GM12864 (cell line): Measurements from ENCODE around the gene SPP1.
"Not testable (repeated sequence)": the region's sequence is repeated elsewhere in the genome, so short reads cannot be mapped to it uniquely, and the experiment has no call there.

ENCODE experiments used
- DNase-seq: peaks from one replicate; pipeline ENCODE4 v3.0.0-alpha.2; 2011; ENCODE audit warnings: low read depth
- H3K4me3 ChIP-seq: 2 replicates; pipeline ENCODE4 v1.5.1; 2011; ENCODE audit warnings: mild to moderate bottlenecking, low read depth, low read length, control low read depth
- CTCF ChIP-seq: IDR thresholded peaks from 2 replicates; pipeline ENCODE4 v1.5.1; 2011; ENCODE audit warnings: low read depth, mild to moderate bottlenecking, moderate library complexity, low read length, control low read depth, inconsistent platforms; ENCODE audit errors: missing control alignments

Gene SPP1

DNA sequence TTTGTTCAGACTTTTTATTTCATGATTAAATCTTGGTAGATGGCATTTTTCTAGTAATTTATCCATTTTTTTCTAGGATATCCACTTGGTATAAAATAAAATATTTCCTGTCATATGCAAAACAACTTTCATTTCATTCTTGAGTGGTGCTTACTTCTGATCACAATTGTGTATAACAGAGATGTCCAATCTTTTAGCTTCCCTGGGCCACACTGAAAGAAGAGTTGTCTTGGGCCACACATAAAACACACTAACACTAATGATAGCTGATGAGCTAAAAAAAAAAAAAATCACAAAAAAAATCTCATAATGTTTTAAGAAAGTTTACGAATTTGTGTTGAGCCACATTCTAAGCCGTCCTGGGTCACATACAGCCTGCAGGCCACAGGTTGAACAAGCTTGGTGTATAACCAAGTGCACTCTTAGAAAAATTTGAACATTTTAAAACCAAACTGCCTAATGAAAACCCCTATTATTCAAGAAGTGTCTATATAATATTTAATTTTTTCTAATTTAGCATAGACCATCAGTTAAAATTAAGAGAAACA, 41.3 kb upstream of the SPP1 start:
- no peak overlapping the region for H3K4me3 ChIP-seq

GRCh38 chr4:87934973-87935372, 40.5 kb upstream of the SPP1 start:
- H3K4me3 ChIP-seq = no peak overlapping the region
- no peak for DNase-seq
- no peak for TF ChIP-seq CTCF

More for the DNA sequence above, 41.3 kb upstream of the SPP1 start:
- DNase-seq = no peak
- TF ChIP-seq CTCF = no peak

DNA sequence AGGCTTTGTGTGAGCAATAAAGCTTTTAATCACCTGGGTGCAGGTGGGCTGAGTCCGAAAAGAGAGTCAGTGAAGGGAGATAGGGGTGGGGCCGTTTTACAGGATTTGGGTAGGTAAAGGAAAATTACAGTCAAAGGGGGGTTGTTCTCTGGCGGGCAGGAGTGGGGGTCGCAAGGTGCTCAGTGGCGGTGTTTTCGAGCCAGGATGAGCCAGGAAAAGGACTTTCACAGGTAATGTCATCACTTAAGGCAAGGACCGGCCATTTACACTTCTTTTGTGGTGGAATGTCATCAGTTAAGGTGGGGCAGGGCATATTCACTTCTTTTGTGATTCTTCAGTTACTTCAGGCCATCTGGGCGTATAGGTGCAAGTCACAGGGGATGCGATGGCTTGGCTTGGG, 39.6 kb upstream of the SPP1 start:
- H3K4me3 ChIP-seq, DNase-seq: not testable (repeated sequence)

DNA sequence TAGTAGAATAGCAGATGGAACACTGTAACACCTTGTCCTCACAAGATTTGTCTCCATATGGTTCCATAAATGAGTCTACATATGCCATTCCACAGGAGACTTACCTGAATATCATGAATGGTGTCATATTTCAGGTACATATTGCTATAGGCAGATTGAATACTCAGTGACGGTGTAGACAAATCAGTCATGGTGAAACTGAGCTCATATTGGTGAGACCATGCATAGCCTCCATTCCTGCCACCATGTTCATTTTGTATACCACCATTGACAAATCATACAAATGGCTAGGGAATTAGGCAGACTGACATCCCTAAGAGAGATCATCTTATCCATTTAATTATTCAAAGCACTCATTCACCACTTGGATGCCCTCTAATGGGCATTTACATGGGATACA, 38.0 kb upstream of the SPP1 start:
- no peak overlapping the region for H3K4me3 ChIP-seq
- no peak for DNase-seq
- no peak for TF ChIP-seq CTCF

DNA sequence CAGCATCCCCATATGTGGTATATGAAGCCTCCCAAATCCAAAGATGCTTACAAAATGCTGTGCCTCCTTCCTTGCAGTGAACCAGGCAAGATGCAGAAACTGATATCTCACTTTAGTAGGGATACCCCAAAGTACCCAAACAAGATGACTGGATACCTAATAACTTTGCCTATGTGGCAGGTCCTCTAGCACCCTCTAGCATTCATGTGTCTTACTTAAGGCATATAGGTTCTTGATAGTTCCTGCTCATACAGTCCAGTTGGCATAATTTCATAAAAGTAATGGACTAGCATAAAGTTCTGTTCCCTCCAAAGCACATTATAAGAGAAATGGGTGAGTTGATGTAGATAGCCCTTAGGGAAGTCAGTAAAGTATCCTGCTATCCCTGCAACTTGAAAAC, 36.8 kb upstream of the SPP1 start:
- DNase-seq = no peak
- TF ChIP-seq CTCF = no peak
- H3K4me3 ChIP-seq = no peak overlapping the region

GRCh38 chr4:87939978-87940690, 35.4 kb upstream of the SPP1 start:
- TF ChIP-seq CTCF = no peak
- no peak overlapping the region for H3K4me3 ChIP-seq
- no peak for DNase-seq

DNA sequence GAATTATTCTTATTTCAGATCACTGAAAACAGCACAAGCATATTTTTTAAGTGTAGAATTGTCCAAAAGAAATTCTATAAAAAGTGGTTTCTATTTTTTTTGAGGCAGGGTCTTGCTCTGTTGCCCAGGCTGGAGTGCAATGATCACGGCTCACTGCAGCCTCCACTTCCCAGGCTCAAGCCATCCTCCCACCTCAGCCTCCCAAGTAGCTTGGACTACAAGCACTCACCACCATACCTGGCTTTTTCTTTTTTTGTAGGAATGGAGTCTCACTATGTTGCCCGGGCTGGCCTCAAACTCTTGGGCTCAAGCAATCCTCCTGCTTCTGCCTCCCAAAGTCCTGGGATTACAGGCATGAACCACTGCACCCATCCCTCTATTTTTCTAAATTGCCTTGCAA, 34.7 kb upstream of the SPP1 start:
- DNase-seq, H3K4me3 ChIP-seq: not testable (repeated sequence)

DNA sequence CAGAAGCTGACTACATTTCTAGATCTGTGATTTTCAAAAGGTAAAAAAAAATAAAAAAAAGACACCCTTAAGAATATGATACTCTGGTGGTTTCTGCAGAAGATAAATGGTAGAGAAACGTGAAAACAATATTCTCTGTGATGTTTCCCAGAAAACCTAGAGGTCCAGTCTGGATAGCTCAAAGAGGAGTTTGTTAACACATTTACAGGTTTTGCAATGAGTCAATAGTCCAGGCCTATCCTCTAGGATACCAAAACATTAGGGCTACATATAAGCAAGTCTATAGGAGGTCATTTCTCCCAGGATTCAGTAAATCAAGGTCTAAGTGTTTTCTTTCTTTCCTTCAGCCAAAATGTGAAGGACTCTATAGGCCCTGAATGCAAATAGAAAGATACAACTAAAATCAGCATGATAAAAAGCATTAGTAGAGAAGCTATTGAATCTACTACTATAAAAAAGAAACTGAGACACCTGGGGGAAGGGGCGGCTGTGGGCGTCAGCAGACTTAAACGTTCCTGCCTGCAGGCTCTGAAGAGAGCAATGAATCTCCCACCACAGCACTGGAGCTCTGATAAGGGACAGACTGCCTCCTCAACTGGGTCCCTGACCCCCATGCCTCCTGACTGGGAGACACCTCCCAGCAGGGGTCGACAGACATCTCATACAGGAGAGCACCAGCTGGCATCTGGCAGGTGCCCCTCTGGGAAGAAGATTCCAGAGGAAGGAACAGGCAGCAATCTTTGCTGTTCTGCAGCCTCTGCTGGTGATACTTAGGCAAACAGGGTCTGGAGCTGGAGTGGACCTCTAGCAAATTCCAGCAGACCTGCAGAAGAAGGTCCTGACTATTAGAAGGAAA, 33.7 kb upstream of the SPP1 start:
- no peak for DNase-seq
- H3K4me3 ChIP-seq = no peak overlapping the region
- TF ChIP-seq CTCF = no peak
